Measurements from ENCODE around the gene OR5AC2.

OR5AC2 gene, protein sequence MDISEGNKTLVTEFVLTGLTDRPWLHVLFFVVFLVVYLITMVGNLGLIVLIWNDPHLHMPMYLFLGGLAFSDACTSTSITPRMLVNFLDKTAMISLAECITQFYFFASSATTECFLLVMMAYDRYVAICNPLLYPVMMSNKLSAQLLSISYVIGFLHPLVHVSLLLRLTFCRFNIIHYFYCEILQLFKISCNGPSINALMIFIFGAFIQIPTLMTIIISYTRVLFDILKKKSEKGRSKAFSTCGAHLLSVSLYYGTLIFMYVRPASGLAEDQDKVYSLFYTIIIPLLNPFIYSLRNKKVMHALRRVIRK

DNA sequence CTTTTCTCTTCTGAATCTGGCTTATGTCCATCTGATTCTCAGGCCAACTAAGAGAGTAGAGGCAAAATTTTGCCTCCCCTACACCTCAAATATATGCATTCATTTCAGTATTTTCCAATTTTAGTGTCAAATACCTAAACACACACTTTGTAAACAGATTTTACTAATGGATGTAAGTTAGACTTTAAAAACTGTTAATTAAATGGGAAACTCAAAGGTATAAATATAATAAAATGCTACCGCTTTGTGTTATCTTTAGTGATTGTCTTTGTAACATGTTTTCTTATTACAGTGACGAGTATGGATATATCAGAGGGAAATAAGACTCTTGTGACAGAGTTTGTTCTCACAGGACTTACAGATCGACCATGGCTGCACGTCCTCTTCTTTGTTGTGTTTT, at the start of gene OR5AC2:
OR5AC2 (plus strand) TSS at position 301 of the 400 bp plus-strand sequence; CDS start at position 301, 0 bp downstream.
- no peak for DNase-seq (ENCODE audit: low read depth)

DNA sequence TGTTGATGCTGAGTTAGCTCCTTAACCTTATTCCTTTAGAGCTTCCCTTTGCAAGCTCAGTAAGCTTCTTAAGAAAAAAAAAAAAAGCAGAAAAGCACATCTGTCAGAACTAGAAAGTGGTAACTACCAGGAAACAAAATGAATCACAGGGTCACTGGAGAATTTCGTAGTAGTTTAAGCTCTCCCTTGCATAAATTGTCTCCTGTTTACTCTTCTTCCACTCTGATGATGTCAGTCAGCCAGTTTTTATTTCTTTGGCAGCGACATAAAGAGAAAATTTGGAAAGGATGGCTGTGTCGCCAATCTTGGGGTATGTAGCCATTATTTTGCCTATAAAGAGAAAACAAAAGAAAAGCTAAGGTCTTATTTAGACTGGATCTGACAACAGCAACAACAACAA, 48.7 kb upstream of the OR5AC2 start:
- no peak for DNase-seq (ENCODE audit: low read depth)

DNA sequence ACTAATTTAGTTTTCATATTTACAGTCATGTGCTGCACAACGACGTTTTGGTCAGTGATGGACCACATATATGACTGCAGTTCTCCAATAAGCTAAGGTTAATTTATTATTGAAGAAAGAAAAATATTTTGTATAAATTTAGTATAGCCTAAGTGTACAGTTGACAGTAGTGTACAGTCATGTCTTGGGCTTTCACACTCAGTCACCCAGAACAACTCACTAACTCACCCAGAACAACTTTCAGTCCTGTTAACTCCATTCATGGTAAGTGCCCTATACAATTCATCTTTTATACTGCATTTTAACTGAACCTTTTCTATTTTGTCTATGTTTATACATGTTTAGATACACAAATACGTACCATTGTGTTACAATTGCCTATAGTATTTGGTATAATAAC, 48.1 kb upstream of the OR5AC2 start:
- no peak for DNase-seq (ENCODE audit: low read depth)

DNA sequence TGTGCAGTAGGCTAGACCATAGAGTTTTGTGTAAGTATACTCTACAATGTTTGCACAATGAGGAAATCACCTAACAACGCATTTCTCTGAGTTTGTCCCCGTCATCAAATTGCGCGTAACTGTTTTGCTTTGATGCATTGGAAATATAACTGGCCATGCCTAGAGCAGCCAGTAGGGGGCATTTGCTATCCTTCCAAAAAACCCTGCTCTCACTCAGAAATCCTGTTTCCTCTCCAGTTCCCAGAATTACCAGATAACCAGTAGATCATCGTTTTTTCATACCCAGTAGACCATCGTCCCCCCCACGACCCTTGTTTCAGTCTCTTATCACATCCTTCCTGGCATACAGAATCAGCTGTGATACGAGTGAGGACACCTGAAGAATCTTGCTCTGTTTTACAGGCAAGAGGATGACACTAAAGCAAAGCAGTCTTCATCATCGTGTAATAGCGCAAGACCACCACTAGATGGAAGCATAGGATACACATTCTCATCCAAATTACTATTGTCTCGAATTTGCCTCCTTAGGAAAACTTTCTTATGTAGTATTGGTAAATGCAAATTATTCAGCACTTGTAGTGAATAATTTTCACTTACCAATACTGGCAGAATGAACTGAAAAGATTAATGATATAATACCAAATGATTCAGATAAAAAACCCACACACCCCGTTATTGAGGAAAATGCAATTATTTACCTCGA, 47.5 kb upstream of the OR5AC2 start:
- peak; percentile 29 for DNase-seq (ENCODE audit: low read depth)

DNA sequence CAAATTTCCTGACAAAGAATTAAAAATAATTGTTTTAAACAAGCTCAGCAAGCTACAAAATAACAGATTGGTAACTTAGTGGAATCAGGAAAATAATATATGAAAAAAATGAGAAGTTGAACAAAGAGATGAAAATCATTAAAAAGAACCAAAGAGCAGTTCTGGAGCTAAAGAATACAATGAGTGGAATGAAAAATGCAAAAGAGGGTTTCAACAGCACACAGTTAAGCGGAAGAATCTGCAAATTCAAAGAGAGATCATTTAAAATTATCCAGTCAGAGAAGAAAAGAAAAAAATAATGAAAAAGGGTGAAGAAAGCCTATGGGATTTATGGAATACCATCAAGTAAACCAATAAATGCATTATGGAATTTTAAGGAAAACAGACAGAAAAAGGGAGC, 45.6 kb upstream of the OR5AC2 start:
- DNase-seq (ENCODE audit: low read depth) = no peak

DNA sequence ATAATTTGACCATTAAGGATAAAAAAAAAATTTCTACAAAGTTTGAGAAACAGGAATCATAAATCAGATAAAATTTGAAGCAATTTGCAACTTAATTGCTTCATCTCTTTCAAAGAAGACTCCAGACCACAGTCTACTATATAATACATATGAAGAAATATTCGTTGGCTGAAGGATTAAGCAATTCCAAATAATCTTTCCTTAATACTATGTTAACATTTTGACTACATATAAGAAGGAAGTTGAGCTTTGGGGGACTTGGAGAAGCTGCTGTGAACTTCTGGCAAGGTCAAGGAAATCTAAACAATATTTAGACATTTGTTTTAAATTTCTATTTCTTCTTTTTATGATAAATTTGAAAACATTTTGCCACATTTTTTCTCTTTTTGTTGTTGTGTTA, 38.4 kb upstream of the OR5AC2 start:
- no peak for DNase-seq (ENCODE audit: low read depth)

DNA sequence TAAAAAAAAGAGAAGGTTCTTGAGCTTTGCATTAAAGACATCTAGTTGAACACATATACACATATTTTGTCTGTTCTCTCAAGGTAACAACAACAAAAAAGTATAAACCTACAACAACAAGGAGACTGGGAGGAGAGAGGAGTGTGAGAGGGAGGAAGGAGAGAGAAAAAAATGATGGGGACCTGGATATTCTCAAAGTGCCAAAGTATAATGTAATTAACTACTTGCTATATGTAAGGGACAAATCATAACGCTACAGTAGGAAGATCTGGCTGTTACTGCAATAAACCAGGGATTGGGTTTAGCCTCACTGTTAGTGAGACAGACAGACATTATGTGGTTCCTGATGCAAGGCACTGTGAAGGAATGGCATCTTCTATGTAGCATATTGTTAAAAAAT, 37.7 kb upstream of the OR5AC2 start:
- DNase-seq (ENCODE audit: low read depth) = no peak

DNA sequence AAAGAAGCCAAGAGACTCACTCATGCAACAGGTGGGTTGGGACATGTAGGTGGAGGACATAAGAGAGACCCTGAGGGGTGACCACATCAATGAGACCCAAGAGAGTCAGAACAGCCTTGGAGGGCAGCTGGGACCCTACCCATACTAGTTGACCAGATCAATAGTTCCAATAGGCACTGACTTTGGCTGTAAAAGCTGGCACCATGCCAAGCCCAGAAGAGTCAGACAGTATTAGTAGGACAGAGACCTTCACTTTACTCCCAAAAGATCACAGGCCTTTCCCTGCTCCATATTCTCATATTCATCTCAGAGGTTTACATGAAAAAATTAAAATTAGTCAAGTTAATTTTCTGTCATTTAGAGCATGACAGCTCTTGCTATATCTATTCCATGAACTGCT, 30.9 kb upstream of the OR5AC2 start:
- no peak for DNase-seq (ENCODE audit: low read depth)

DNA sequence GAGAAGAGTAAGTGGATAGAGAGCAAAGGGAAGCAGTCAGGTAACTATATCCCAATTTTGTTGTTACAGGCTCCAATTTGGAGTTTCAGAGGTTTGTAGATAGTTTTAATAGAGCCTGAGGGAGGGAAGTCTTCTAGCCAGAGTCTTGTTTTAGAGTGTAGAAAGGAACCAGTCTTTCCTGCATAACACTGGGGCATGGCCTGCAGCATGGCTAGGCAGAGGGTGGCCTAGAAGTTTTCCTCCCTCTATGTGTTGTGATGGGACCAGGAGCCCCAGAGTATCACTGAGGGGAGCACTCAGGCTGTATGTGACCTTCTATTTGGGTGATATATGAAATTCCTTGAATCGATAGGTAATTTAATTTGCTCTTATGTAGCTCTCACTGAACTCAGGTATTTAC, 29.3 kb upstream of the OR5AC2 start:
- DNase-seq (ENCODE audit: low read depth) = no peak

DNA sequence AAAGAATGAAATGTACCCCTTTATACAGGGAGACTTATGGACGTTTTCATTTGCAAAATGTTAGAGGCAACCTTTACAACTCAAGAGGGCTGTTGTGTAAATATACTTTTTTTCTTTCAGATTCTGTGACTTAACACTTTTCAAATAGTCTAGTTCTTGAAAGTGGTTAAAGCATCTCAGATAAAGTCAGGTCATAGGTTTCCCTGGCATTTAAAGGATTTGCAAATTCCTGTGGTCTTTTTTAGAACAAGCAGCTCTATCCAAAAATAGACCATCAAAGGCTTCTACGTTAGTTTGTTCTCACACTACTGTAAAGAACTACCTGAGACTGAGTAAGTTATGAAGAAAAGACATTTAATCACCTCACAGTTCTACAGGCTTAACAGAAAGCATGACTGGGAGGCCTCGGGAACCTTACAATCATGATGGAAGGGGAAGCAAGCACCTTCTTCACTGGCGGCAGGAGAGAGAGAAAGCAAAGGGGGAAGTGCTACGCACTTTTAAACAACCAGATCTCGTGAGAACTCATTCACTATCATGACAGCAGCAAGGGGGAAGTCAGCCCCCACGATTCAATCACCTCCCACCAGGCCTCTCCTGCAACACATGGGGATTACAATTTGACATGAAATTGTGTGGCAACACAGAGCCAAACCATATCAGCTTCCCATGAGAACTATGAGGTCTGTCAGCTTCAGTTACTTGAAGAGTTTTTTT, 28.6 kb upstream of the OR5AC2 start:
- no peak for DNase-seq (ENCODE audit: low read depth)

DNA sequence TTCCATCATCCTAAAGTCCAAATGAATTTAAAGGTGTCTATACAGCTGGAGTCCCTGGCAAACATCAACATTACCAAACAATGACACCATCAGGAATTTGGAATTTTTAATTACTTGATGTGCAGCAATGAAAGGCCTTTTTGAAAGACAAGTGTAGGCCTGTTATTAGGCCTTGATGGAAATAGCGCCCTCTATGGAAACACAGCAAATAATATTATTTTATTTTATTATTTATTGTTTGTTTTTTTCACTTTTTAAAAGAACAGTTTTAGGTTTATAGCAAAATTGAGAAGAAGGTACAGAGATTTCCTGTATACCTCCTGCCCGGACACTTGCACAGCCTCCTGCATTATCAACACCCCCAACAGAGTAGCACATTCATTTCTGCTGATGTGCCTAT, 18.1 kb upstream of the OR5AC2 start:
- no peak for DNase-seq (ENCODE audit: low read depth)

DNA sequence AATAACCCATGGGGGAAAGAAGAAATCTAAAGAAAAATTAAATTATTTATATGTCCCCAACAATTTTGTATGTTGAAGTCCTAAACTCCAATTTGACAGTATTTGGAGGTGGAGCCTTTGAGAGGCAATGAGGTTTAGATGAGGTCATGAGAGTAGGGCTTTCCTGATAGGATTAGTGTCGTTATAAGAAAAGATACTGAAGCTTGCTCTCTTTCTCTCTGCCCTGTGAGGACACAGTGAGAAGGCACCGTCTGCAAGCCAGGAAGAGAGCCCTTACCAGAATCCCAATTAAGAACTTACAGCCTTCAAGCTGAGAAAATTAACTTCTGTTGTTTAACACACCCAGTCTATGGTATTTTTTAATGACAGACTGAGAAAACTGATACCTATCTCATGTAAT, 16.1 kb upstream of the OR5AC2 start:
- no peak for DNase-seq (ENCODE audit: low read depth)

DNA sequence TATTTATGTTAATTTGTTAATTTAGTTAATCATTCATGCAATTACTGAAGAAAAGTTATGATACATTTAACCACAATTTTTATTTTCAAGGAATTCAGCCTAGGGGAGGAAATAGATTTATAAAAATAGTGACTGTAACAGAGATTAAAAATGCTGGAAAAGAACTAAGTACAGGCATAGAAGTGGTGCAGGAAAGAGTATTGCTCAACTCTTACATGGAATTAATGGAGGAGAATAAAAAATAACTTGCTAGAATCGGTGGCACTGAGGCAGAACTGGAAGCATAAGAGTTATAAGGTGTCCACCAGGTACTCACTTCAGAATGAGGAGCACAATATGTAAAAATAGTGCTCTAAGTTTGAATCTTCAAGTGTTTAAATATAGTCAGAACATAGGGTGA, 13.5 kb upstream of the OR5AC2 start:
- no peak for DNase-seq (ENCODE audit: low read depth)

DNA sequence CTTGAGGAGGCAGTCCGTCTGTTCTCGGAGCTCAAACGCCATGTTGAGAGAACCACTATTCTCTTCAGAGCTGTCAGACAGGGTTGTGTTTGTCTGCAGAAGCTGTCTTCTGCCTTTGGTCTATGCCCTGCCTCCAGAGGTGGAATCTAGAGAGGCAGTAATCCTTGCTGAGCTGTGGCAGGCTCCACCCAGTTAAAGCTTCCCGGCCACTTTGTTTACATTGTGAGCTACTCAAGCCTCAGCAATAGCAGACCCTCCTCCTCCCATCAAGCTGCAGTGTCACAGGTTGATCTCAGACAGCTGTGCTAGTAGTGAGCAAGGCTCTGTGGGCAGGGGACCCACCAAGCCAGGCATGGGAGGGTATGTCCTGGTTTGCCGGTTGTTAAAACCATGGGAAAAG, 8.9 kb downstream of the OR5AC2 start:
- DNase-seq (ENCODE audit: low read depth) = no peak

DNA sequence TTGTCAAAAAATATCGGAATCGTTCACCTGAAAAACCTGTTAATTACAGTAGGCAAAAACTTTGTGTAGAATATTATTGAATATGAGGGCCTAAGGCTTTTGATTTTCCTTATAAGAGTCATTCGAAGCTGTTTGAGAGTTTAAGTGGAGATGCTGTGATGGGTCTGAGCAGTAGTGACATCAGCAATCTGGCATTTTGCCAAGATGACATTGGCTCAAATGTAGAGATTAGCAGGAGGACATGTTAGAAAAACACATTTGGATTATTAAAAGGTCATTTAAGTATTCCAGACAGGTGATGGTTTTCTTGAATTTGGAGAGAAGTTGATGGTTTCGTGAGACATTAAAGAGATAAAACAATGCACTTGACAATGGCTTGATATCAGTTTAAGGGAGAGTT, 12.9 kb downstream of the OR5AC2 start:
- DNase-seq (ENCODE audit: low read depth) = no peak

DNA sequence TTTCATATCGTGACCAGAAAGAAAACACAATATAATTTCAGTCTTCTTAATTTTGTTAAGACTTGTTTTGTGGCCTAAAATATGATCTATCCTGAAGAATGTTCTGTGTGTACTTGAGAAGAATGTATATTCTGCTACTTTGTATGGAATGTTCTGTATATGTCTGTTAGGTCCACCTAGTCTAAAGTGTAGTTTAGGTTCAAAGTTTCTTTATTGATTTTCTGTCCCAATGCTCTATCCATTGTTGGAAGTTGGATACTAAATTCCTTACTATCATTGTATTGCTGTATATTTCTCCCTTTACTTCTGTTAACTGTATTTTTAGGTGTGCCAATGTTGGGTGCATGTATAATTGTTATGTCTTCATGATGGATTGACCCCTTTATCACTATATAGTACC, 21.2 kb downstream of the OR5AC2 start:
- DNase-seq (ENCODE audit: low read depth) = no peak

DNA sequence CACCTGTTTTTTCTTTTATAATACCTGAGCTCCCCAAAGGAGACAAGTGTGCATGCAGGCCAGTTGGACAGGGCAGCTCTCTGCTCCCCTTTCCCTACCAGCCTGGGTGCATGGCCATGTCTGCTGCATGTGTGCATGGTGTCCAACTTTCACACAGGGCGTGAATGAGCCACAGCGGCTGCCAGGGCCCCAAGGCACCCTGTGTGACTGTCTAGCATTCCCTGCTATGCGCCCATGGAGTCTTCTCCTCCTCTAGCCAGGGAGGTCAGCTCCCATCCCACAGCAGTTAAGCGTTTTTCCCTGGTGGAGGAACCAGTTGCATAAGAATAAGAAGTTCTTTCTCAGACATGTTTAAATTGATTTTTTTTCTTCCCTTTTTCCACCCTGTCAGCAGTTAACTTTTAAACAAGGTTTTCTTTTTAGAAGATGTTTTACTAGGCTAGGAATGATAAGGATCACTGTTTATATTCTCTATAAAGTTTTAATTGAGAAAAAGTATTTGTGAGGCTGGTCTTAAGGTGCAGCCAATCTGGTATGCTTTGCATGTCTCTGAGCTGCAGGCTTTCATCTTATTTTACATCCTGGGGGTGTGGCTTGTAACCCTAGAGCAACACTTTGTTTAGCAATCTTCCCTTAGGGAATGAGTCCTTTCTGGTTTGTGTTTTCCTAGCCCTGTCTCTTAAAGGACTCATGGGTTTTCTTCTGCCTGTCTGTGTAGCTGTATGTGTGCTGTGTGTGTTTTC, 23.0 kb downstream of the OR5AC2 start:
- DNase-seq (ENCODE audit: low read depth) = no peak

DNA sequence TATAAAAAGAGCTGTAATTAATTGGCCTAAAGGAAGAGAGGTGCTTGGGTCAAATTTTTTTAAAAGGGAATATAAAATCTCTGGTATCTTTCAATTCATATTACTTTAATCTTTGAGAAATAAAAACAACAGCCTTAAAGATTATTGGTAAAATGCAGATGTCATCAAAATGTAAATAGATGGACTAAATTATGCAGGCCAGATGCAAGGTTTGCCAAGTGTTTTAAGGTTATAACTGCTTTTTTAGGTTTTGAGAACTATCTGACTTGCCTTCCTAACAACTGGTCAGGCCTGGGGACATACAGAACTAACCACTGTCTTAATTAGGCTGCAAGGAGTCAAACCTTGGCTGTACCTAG, 23.6 kb downstream of the OR5AC2 start:
- DNase-seq (ENCODE audit: low read depth) = no peak

DNA sequence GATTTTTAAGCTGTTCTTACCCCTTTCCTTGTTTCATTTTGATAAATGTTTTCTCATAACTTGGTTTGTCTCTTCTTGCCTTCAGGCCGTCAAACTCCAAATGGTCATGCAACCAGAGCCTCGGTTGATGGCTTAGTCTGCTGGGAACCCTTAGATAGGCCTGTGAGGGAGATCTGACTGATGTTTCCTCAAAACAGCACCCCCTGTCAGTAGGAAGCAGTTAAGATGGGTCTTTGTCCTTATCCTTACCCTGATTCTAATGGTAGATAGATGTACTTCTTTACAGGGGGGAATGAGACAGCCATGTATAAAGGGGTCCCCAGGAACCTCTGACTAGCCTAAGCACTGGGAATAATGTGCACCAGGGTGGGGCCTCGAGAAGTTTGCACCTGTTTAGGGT, 27.3 kb downstream of the OR5AC2 start:
- no peak for DNase-seq (ENCODE audit: low read depth)

DNA sequence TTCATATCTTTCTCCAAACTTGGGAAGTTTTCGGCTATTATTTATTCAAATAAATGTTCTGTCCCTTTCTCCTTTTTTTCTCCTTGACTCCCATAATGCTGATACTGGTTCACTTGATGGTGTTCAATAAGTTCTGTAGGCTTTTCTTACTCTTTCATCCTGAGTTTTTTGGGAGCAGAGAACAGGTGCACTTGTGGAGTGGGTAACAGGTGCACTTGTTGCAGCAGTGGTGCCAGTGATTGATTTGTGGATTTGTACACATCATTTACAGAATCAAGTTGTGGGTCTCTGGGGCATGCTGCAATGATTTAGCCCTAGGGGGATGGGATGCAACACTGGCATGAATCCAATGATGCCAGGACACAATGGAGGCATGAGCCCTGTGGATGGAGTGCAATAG, 28.7 kb downstream of the OR5AC2 start:
- DNase-seq (ENCODE audit: low read depth) = no peak

DNA sequence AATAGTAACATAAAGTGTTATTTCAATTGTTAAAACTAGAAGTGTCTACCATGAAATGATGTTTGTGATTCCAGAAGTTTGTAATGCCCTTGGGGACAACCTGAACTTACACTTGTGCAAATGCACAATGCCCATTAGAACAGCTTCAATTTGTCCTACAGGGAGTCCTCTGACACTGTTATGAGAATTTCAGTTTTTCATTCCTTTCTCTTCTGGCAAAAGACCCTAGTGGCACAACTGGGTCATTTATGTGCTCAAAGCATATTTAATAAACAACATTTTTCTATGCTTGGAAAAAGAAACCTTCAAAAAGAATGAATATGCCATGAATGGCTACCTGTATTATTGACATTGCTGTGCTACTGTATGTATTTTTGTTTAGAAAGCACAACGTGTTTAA, 43.4 kb downstream of the OR5AC2 start, which contains the start of gene OR5H1:
OR5H1 (plus strand) TSS at position 301 of the 400 bp plus-strand sequence. CDS start 1,977 bp downstream, outside the sequence.
- DNase-seq (ENCODE audit: low read depth) = no peak

DNA sequence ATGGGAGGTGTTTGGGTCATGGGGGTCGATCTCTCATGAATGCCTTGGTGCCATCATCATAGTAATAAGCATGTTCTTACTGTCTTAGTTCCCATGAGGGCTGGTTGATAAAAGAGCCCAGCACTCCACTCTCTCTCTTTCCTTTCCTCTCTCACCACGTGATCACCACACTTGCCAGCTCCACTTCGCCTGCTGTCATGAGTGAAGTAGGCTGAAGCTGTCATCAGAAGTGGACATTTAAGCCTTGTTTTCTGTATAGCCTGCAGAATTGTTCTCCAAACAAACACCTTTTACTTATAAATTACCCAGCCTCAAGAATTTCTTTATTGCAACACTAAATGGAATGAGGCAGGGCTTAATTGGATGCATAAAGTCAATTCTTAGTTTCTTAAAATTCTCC, 49.7 kb downstream of the OR5AC2 start:
- DNase-seq (ENCODE audit: low read depth) = no peak

Measured in activated T-cell treated with anti-CD3 and anti-CD28 coated beads for 1 hour (primary cell).